ENCODE measurements around the gene TMEM120B. TPM values are rescaled to one million over a fixed set of nuclear protein-coding genes. Genes with fewer than 3 reads are reported as not detected.
"Not testable (repeated sequence)": the region's sequence is repeated elsewhere in the genome, so short reads cannot be mapped to it uniquely, and the experiment has no call there.

TMEM120B gene
- total RNA-seq, 1 experiment from 2014 or later = 15.5 TPM

GRCh38 chr12:121713257-121713777 lies 765 bp downstream of the TMEM120B start:
- peak overlapping the region; percentile 81 for H3K4me3 Mint-ChIP-seq (ENCODE audit: unreplicated experiment)
- peaks cover 35% of the 10 kb centered on the region for H3K4me1 ChIP-seq
- H3K36me3 ChIP-seq (ENCODE audit: control insufficient read depth, insufficient read depth, low read length) = no peaks in the 10 kb centered on the region
- BruUV-seq (replicated peaks) = TSS peak; percentile 46
- DNase-seq = no peak
- peak overlapping the region; percentile 43 for H3K27ac Mint-ChIP-seq (ENCODE audit: unreplicated experiment)
- H3K9me3 Mint-ChIP-seq (ENCODE audit: unreplicated experiment) = no peaks in the 10 kb centered on the region
- H3K27me3 Mint-ChIP-seq (ENCODE audit: insufficient read depth, unreplicated experiment) = no peaks in the 10 kb centered on the region
- peaks cover 41% of the 10 kb centered on the region for H3K36me3 Mint-ChIP-seq (ENCODE audit: insufficient read depth, unreplicated experiment)
- ChIA-PET CTCF (interaction anchor here (0.6 to 1.9 kb wide), 9 partner anchors 12 to 81 kb away, joined by 3 to 11 read pairs (median 4); partner anchors contain the start of gene RHOF), POLR2A (interaction anchor here (0.5 to 0.6 kb wide), 4 partner anchors 14 to 90 kb away, joined by 3 to 5 read pairs (median 3); no protein-coding TSS in a partner anchor)
- peak overlapping the region; percentile 98 for H3K4me3 ChIP-seq (ENCODE audit: low read depth, low read length)
- H3K4me1 Mint-ChIP-seq (ENCODE audit: low read depth, unreplicated experiment) = peaks cover 17% of the 10 kb centered on the region
- no peaks in the 10 kb centered on the region for H3K27me3 ChIP-seq (replicated peaks; ENCODE audit: control insufficient read depth, insufficient read depth, low read length)
- peaks cover 10% of the 10 kb centered on the region for H3K9me3 ChIP-seq
- intact Hi-C loops (cut with micrococcal nuclease; ENCODE audit: unreplicated experiment) = loop anchor here (5.0 kb wide), 1 partner anchor 174 kb away; the partner anchor contains the start of gene PSMD9
- no peak for TF ChIP-seq CTCF (IDR thresholded peaks at IDR 0.05; ENCODE audit: insufficient read depth in 1 of 2, low read depth in 1 of 2, low read length in 1 of 2, severe bottlenecking in 1 of 2, unreplicated experiment in 1 of 2)

- Mint-ChIP-seq H3K27me3 (ENCODE audit: insufficient read depth, unreplicated experiment) (no peaks in the 10 kb centered on the region), H3K4me3 (ENCODE audit: unreplicated experiment) (peak overlapping the region; percentile 81), H3K27ac (ENCODE audit: unreplicated experiment) (peak overlapping the region; percentile 43), H3K9me3 (ENCODE audit: unreplicated experiment) (no peaks in the 10 kb centered on the region), H3K36me3 (ENCODE audit: insufficient read depth, unreplicated experiment) (peaks cover 41% of the 10 kb centered on the region), H3K4me1 (ENCODE audit: low read depth, unreplicated experiment) (peaks cover 14% of the 10 kb centered on the region)
- Histone ChIP-seq H3K27me3 (replicated peaks; ENCODE audit: control insufficient read depth, insufficient read depth, low read length) (no peaks in the 10 kb centered on the region), H3K4me3 (ENCODE audit: low read depth, low read length) (peak overlapping the region; percentile 98), H3K4me1 (peaks cover 34% of the 10 kb centered on the region), H3K36me3 (ENCODE audit: control insufficient read depth, insufficient read depth, low read length) (no peaks in the 10 kb centered on the region), H3K9me3 (peaks cover 10% of the 10 kb centered on the region)
- POLR2A ChIA-PET = interaction anchor here (0.5 to 0.6 kb wide), 2 partner anchors 27 to 61 kb away, joined by 3 to 5 read pairs; no protein-coding TSS in a partner anchor
- TF ChIP-seq CTCF (IDR thresholded peaks at IDR 0.05; ENCODE audit: insufficient read depth in 1 of 2, low read depth in 1 of 2, low read length in 1 of 2, severe bottlenecking in 1 of 2, unreplicated experiment in 1 of 2) = no peak
- CTCF ChIA-PET = interaction anchor here (0.6 to 1.9 kb wide), 5 partner anchors 12 to 81 kb away, joined by 3 to 11 read pairs (median 5); partner anchors contain the start of gene RHOF
- DNase-seq = no peak
- intact Hi-C loops (cut with micrococcal nuclease; ENCODE audit: unreplicated experiment) = loop anchor here (5.0 kb wide), 1 partner anchor 174 kb away; the partner anchor contains the start of gene PSMD9
- no TSS peak for BruUV-seq (replicated peaks)
These were observed 1.2 kb downstream of the TMEM120B start for GRCh38 chr12:121713793-121714192.

GRCh38 chr12:121715055-121715454 lies 2.5 kb downstream of the TMEM120B start:
- H3K9me3 Mint-ChIP-seq (ENCODE audit: unreplicated experiment); POLR2A ChIA-PET; H3K27me3 Mint-ChIP-seq (ENCODE audit: insufficient read depth, unreplicated experiment); intact Hi-C loops (cut with micrococcal nuclease; ENCODE audit: unreplicated experiment); H3K4me3 Mint-ChIP-seq (ENCODE audit: unreplicated experiment); H3K27me3 ChIP-seq (replicated peaks; ENCODE audit: control insufficient read depth, insufficient read depth, low read length); H3K4me1 Mint-ChIP-seq (ENCODE audit: low read depth, unreplicated experiment); H3K9me3 ChIP-seq; H3K27ac Mint-ChIP-seq (ENCODE audit: unreplicated experiment); H3K4me3 ChIP-seq (ENCODE audit: low read depth, low read length); DNase-seq; H3K36me3 ChIP-seq (ENCODE audit: control insufficient read depth, insufficient read depth, low read length); CTCF ChIA-PET; BruUV-seq (replicated peaks): not testable (repeated sequence)
- peaks cover 22% of the 10 kb centered on the region for H3K4me1 ChIP-seq
- peaks cover 38% of the 10 kb centered on the region for H3K36me3 Mint-ChIP-seq (ENCODE audit: insufficient read depth, unreplicated experiment)
